Ramos (cell line): ENCODE results near the gene MANEA.
"Not testable (repeated sequence)": the region's sequence is repeated elsewhere in the genome, so short reads cannot be mapped to it uniquely, and the experiment has no call there.

Experiments
- in situ Hi-C: fragments of 300-500 bp; cut with MboI; formaldehyde crosslinking; loops from one replicate; pipeline ENCODE4 v1.14.3; 2022; ENCODE audit warnings: low sequenced_read_pairs; ENCODE audit not compliant: unreplicated experiment

The MANEA gene, protein sequence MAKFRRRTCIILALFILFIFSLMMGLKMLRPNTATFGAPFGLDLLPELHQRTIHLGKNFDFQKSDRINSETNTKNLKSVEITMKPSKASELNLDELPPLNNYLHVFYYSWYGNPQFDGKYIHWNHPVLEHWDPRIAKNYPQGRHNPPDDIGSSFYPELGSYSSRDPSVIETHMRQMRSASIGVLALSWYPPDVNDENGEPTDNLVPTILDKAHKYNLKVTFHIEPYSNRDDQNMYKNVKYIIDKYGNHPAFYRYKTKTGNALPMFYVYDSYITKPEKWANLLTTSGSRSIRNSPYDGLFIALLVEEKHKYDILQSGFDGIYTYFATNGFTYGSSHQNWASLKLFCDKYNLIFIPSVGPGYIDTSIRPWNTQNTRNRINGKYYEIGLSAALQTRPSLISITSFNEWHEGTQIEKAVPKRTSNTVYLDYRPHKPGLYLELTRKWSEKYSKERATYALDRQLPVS

DNA sequence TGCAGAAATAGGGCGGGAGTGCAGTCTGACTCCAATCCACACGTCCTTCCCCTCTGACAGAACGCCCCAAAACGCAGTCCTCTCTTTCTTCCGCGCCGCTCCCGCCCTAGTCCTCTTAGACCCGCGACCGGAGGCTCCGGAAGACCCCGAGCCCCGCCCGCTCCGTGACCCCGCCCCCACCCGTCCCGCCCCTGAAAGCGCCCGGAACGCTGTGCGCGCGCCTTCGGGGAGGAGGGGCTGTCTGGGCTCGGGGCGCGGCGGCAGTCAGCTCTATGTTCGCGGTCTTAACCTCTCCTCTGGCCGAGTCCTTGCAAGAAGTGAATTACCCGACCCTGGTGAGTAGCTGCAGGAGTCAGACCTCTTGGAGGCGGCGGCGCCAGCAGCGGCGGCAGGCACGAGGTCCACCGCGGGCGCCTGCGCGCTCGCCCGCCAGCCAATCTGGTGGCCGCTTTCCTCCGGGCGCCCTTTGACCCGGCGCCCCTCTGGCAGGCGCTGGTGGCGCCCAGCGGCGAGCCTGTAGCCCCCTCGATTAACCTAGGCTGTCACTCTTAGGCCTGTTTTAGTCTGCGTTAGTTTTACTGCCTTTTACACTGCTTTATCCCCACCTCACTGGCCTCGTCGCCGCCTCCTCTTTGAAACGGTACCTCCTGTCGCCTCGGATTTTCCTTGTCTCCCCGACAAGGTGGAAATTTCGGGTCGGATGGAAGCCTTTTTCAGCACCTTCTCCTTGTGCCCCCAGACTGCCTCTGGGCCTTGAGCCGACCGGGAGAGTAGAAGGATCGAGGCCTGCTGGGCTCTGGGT lies at the start of gene MANEA:
TSS of gene MANEA (plus strand) at position 232 of the 802 bp plus-strand sequence. CDS start 8,905 bp downstream, outside the sequence.
- in situ Hi-C loops, result no loop called here

DNA sequence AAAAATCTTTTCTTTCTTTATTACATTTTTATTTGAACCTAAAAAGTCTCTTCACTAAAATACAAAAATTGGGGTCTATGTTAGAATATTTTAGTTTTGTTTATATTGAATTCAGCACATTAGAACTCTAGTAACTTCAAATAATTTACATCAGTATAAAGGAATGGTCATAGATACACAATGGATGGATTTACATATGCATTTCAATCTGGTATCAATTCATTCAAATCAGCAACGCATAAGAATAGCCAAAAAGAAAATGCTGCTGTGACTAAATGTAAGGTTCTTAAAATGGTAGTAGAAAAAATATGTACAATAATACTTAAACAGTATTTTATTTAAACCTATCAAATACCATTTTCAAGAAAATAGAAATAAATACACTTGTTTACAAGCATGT lies 47.6 kb upstream of the MANEA start:
- in situ Hi-C loops, result no loop called here

DNA sequence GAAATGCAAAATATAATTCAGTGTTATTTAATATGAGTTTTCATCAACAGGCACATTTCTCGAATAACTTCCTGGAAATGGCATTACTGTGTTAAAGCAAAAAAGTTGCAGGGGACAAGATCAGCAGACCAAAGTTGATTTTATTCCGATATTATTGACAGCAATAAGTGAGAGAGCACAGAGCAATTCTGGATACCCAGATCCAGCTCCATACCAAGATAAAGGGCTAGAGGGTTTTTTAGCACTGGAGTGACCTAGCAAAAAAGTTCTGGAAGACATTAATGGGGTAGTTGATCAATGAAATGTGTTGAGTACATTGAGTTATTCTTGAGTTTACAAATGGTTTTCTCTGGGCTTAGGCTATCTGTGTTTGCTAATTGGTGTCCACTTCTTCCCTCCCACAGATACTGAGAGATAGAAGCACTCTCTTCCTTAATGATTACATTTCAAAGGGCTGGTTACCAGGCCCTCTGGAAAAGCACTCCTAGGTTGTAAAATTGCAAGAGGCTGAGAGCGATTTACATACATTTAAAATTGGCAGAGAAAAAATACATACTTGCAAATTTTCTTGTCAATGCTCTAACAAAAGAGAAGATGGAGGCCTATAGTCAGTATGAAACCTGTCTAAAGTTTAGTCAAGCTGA lies 47.0 kb upstream of the MANEA start:
- in situ Hi-C loops, result no loop called here

DNA sequence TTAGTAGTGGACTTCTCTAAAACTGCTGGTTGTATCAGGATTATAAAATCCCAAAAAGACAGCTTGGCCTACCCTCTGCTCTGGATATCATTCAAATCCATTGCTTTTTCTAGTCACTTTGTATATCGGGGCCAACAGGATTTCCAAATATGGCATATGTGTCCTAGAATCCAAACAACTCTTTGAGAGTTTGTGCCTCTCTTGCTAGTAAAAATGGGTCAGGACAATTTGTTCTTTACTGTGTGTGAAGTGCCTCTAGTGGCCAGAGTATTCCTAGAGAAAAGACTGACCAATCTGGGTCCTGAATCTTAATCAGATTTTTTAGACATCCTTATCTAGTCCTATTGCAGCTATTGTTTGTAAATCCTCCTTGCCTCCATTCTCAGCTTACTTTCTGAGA lies 33.5 kb upstream of the MANEA start:
- in situ Hi-C loops, result no loop called here

DNA sequence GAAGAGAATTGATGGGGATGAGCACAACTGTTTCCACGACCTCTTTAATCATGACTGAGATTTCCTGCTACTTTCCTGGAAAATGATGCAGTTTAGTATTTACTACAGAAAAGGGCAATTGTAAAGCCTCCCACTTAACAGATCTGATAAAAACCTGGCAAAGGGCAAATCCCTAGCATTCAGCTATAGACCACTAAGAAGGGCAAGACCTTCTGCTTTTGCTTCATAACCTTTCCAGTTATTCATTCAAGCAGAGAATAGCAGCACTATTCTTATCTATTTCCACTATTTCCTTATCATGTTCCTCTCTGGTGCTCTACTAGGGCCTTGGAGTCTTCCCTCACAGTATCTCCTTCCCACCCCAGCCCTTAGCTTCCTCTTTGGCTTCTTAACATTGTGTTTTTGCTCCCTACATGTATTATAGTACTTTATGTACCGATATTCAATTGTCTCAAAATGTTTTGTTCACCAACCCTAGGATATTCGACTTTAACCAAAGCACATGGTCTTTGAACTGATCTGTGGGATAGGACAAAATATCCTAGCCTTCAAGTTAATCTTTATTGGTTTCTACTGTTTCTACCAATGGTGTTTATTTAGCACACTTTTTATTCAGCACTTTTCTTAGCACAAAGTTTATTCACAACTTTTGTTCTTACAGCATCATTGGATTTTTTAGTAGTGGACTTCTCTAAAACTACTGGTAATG lies 32.7 kb upstream of the MANEA start:
- in situ Hi-C loops, result no loop called here

DNA sequence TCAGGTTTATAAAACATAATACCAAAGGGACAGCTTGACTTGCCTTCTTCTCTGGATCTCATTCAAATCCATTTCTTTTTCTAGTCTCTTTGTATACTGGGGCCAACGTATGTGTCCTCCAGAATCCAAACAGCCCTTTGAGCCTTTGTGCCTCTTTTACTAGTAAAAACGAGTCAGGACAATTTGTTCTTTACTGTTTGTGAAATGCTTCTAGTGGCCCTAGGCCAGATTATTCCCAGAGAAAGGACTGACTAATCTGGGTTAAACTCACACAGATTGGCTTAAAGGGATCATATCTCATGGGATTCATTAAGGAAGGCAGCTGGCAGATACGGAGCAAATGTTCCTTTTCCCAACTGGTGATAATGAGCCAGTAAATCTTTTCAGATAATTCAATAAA lies 32.1 kb upstream of the MANEA start:
- in situ Hi-C loops, result no loop called here

DNA sequence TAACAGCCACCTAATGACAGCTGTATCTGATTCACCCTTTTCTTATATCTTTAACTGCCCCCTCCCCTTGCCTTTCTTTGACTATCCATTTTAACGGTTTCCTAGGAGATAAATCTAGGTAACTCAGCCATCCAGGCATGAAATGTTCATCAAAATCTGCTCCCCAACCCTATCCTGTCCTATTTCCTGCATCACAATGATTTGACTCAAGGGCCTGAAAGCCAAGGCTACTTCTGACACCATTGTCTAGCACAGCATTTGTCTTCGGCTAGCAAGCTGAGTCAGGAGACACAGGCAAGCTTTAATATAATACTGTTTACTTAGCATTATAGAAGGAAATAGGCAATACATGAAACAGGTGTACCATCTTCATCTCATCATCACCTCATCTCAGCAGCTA lies 31.6 kb upstream of the MANEA start:
- in situ Hi-C loops, result no loop called here

DNA sequence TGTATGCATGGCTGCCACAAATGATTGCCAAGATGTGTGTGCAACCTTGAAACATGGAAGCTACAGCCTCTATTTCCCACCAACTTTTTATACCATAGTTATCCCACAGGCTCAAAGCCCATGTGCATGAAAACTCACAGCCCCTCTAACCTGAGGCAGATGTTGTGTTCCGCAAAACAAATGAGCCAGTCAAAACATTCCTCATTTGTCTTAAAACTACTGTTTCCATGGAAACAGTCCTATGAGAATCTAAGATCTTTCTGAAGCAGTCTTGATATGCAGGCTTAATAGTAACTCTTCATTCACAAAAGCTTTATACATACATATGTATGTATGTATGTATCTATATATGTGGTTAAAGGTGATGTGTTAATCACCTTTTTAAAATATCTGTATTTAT lies 31.2 kb upstream of the MANEA start:
- in situ Hi-C loops, result no loop called here

DNA sequence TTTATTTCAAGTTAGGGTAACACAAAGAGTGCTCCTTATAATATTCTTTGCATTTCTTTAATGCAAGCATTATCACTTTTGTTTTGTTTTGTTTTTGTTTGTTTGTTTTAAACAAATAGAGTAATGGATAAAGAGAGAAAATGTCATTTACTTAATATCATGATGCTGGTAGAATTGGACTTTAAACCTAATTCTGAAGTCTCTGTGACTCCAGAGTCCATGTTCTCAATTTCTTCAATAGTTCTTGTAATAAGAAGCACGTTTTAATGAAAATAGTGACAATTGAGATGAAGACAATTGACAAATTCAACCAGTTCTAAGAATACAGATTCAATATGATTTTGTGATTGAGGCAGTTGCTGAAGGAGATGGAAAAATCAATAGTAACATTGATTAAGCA lies 30.3 kb upstream of the MANEA start:
- in situ Hi-C loops, result no loop called here

DNA sequence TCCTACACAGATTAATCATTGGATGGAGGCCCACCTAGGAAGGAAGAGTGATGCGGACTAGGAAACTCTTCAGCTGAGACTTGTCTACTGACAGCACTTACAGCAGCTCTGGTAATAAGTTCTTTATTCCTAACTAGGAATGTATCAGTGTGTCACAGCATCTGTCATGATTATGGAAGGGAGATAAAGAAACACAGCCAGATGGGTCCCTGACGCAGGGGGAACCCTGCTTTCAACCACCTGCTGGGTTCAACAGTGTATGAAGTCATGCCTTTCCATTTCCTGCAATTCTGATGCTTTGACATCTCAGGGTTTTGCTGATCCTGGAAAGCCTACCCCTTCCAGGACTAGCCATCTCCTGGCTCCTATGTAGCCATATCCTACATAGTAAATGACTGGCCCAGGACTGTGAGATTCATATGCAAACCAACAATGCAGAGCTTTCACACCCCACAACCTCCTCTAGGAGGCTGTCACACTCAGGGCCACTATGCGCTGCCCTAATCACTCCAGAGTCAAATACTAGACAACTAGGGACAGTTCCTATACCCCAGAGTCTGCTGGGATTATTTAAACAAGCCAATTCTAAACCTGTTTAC lies 29.0 kb upstream of the MANEA start:
- in situ Hi-C loops, result no loop called here

DNA sequence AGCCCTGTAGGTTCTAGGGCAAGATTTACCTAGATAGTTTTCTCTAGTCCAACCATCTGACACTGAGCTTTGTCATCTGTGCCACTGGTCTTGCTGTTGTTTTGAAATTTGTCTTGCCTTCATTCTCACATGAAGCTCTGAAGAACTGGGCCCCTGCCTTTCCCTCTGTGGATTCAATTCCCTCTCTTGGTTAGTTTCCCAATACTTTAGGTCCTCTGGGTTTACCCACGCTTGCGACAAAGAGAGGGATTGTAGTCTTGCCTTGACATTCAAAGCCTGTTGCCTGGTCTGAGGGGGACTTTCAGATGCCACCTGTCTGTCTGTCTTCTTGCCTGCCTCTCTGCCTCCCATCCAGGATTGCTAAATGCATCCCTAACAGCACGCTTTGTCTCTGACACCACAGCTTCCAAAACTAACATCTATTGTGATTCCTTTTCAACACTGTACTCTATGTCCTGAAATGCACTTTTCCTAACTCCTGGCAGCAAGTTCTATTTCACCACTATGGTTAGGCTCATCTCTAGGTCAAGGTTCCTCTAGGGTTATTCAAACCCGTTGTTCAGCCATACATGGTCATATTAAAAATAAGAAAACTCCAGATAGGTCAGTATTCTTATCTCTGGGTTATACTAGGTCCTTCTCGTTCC lies 25.5 kb upstream of the MANEA start:
- in situ Hi-C loops, result no loop called here

DNA sequence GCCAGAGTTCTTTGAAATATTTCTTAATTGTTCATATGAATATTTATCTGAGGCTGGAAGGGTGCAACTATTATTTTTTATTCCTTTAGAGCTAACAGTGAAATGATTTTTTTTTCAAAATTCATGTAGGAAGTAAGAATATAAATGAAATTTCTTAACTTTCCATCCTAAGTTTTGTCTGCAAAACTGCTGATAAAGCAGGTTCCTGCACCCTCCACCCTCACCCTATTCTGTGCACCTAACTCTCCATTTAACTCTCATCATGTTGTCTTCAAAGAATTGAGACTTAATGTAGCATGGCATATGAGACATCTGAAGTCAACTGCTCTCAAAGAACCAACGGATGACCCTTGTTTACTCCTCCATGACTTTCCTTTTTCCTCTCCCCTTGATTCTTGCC lies 23.5 kb upstream of the MANEA start:
- in situ Hi-C loops, result no loop called here

DNA sequence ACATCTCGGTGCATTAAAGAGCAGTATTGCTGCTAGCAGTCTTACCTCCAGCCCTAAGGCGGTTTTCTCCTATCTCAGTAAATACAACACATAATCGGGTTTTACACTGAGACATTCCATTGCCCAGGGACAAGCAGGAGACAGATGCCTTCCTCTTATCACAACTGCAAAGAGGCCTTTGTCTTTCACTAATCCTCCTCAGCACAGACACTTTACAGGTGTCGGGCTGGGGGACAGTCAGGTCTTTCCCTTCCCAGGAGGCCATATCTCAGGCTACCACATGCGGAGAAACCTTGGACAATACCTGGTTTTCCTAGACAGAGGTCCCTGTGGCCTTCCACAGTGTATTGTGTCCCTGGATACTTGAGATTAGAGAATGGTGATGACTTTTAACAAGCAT lies 16.4 kb upstream of the MANEA start:
- in situ Hi-C loops, result not testable (repeated sequence)

DNA sequence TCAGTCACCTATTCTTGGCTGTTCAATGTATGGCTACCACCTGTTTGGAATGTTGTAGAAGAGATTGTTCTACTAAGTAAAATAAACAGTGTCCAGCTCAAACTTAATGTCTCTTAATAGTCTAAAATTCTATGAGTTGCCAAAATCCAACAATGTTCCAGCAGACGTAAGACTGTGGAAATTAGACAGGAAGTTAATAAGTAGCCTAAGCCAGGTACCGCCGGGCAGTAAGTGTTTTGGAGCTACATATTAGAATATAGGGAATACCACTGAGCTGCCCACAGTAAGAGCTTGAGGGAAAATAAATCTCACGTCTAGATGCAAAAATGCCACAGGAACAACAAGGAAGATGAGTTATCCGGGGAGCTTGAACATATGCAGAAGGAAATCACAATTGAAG lies 7.8 kb upstream of the MANEA start:
- in situ Hi-C loops, result no loop called here

DNA sequence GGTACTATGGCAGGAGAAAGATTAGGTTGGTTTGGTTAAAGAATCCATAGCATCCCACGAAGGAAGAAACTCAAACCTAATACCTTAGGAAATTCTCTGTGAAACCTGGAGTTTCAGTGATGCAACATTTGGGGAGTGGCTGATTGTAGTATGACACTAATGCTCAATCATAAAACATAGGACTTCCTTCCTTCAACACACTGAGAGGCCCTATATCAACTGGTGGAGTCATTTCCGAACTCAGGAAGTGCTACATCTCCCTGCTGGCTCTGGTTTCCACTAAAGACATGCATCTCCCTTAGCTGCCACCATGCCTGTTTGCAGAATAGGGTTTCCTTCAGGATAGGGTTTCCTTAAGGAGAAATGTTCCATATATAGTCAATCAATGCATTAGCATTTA lies 5.2 kb upstream of the MANEA start:
- in situ Hi-C loops, result no loop called here

DNA sequence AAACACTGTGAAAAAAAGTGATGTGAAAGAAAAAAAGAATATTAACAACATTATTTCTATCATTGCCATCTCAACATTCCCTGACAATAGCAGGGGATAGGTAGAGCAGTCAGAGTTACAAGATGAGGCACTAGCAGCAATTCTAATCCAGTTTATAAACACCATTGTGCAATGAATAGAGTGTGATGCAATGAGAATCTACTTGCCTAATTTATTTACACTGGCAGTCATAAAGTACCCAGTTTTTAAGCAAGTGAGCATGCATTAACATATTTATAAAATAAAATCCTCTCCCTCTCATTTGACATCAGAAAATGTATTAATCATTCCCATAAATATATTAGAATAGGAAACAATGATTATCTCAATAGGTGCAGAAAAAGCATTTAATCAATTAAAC lies 2.5 kb upstream of the MANEA start:
- in situ Hi-C loops, result no loop called here

DNA sequence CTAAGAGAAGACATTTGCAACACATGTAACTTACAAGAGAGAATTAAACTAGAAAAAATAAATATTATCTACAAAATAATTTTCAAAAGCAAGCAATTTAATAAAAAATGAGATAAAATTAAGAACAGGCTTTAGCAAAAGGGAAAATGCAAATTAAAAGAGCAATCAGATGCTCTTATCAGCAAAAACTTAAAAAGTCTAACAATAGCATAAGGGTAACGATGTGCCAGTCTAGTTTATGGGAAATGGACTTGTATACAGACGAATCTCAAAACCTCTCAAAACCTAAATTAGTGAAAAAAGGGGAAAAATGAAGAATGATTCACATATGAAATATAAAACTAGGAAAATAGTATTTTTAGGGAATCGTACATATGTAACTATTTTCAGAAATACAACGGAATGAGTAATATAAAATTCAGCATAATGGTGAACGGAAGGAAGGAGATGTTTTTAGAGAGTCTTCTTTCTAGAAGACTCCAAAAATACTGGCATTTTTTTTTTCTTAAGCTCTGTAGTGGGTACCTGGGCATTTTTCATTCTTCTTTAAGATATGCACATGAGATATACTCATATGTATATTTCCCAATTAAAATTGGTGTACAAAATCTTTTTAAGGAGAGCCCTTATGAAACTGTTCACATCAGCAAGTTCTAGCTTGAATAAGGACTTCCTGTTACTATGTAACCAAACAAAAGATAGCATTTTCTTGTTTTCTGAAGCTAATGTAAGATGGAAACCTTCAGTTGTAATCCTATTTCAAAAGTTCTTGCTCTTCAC lies 927 bp upstream of the MANEA start:
- in situ Hi-C loops, result no loop called here

DNA sequence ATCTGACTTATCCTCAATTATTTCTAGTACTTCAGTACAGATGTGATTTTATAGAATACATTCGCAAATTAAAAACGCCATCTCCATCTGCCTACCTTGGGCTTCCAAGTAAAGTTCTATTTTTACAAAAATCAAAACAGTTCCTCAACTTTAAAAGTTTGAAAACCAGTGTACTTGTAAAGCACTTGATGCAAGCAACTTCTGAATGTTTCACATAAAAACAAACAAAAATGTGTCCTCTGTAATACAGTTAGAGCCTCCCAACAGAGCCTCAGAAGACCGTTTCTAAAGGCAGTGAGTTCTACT lies 384 bp upstream of the MANEA start:
- in situ Hi-C loops, result no loop called here

DNA sequence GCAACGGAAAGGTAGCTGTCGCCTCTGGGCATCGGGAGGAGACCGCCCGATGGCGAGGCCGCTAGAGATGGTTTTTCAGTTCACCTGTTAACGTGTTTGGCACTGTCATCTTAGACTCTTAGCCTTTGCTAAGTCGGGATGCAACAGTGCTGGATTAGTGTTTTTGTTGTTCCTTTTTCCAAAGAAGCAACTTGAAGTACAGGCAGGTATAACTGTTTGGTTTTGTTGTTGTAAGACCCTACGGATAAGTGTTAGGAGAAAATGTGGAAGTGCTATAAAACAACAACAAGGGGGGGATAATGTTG lies 723 bp downstream of the MANEA start:
- in situ Hi-C loops, result no loop called here
